H1 (cell line): ENCODE measurements around the gene KCNIP3.

Experiments
- JUN ChIP-seq: IDR thresholded peaks from 2 replicates; pipeline ENCODE4 v1.6.1; 2011; ENCODE audit warnings: low read depth, mild to moderate bottlenecking, improper control_type of control experiment, low read length
- POLR2A ChIP-seq, 2 experiments: IDR thresholded peaks; 1 replicate in 1 of 2; 2 replicates in 1 of 2; pipeline ENCODE4 v1.6.1; 2011; ENCODE audit warnings: low read depth in 2 of 2, low read length in 2 of 2, mild to moderate bottlenecking in 2 of 2; ENCODE audit errors: control extremely low read depth in 1 of 2

DNA sequence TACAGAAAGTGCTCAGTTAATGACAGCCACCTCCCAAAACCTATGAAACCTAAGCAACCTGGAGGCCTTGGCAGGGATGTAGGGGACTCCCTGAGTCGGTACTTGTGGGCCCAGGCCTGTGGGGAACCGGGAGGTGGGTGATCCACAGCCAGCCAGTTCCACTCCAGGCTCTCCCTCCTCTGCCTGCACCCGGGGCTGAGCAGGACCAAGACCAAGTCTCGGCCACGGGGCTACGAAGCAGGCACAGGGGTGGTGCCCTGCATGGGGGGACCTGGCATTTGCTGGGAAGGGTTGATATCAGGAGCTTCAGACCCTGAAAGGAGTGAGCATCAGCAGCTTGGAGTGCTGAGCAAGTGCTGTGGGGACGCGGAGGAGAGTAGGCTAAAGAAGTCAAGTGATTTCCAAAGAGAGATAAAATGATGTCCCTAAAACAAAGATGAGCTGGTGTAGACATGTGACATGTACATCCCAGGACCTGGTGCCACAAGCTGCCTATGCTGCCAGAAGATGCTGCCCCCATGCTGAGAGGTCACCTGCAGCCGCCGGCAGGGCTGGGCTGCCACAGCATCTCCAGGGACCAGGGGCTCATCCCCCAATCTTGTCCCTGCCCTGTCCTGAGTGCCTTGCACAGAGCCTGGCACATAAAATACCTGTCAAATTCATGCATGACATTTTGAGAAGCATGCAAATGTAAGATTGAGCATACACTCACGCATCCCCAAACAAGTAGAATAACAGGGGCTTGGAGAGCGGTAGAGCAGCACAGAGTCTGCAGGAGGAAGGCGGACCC is 21.5 kb downstream of the KCNIP3 start:
- no peak for TF ChIP-seq JUN
- no peak for TF ChIP-seq POLR2A (IDR thresholded peaks at IDR 0.05; ENCODE audit: control extremely low read depth in 1 of 2, low read depth in 2 of 2, low read length in 2 of 2)
